Measurements from ENCODE around the gene NSL1. TPM values are rescaled to one million over a fixed set of nuclear protein-coding genes. Genes with fewer than 3 reads are reported as not detected.
A peak's percentile ranks its signal among the peaks of the same experiment; 100 is the strongest.

NSL1 gene
- total and polyA plus RNA-seq, 2 experiments from 2014 or later: 41.4 to 44.8 TPM

DNA sequence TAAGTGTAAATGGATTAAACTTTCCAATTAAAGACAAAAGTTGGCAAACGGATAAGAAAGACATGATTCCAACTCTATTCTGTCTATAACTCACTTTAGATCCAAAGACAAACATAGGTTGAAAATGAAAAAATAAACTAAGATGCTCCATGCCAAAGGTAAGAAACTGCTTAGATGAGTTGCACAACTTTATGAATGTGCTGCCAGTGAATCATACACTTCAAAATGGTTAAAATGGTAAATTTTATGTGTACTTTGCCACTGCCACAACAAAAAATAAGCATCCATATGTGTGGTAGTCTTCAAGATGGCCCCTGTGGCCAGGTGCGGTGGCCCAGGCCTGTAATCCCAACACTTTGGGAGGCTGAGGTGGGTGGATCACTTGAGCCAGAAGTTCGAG is 45.0 kb downstream of the NSL1 start:
- Histone ChIP-seq H3K27me3 (no peaks in the 10 kb centered on the region), H3K4me1 (ENCODE audit: low read depth) (no peaks in the 10 kb centered on the region), H3K9me3 (ENCODE audit: low read depth) (no peaks in the 10 kb centered on the region), H3K27ac (no peak overlapping the region), H3K4me3 (no peak overlapping the region), H3K36me3 (no peaks in the 10 kb centered on the region)
- TF ChIP-seq, protein P1, sequence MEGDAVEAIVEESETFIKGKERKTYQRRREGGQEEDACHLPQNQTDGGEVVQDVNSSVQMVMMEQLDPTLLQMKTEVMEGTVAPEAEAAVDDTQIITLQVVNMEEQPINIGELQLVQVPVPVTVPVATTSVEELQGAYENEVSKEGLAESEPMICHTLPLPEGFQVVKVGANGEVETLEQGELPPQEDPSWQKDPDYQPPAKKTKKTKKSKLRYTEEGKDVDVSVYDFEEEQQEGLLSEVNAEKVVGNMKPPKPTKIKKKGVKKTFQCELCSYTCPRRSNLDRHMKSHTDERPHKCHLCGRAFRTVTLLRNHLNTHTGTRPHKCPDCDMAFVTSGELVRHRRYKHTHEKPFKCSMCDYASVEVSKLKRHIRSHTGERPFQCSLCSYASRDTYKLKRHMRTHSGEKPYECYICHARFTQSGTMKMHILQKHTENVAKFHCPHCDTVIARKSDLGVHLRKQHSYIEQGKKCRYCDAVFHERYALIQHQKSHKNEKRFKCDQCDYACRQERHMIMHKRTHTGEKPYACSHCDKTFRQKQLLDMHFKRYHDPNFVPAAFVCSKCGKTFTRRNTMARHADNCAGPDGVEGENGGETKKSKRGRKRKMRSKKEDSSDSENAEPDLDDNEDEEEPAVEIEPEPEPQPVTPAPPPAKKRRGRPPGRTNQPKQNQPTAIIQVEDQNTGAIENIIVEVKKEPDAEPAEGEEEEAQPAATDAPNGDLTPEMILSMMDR (IDR thresholded peaks at IDR 0.05; ENCODE audit: low read depth, low read length): no peak
- DNase-seq (ENCODE audit: low read depth in 1 of 2, low spot score in 1 of 2): no peak

DNA sequence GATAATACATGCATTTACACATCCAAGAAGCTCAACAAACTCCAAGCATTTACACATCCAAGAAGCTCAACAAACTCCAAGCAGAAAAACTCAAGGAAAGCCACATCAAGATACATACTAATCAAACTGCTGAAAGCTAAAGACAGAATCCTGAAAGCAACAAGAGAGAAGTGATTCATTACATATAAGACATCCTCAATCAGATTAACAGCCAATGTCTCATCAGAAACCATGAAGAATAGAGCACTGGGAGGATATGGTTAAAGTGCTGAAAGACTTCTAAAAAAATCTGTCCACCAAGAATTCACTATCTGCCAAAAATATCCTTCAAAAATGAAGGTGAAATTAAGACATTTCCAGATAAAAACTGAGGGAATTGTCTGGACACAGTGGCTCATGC is 46.3 kb downstream of the NSL1 start:
- Histone ChIP-seq H3K27ac (no peak overlapping the region), H3K4me1 (ENCODE audit: low read depth) (no peaks in the 10 kb centered on the region), H3K4me3 (no peak overlapping the region), H3K9me3 (ENCODE audit: low read depth) (no peaks in the 10 kb centered on the region), H3K36me3 (no peaks in the 10 kb centered on the region), H3K27me3 (no peaks in the 10 kb centered on the region)
- TF ChIP-seq, protein P1 (IDR thresholded peaks at IDR 0.05; ENCODE audit: low read depth, low read length): no peak
- DNase-seq (ENCODE audit: low read depth in 1 of 2, low spot score in 1 of 2): no peak

DNA sequence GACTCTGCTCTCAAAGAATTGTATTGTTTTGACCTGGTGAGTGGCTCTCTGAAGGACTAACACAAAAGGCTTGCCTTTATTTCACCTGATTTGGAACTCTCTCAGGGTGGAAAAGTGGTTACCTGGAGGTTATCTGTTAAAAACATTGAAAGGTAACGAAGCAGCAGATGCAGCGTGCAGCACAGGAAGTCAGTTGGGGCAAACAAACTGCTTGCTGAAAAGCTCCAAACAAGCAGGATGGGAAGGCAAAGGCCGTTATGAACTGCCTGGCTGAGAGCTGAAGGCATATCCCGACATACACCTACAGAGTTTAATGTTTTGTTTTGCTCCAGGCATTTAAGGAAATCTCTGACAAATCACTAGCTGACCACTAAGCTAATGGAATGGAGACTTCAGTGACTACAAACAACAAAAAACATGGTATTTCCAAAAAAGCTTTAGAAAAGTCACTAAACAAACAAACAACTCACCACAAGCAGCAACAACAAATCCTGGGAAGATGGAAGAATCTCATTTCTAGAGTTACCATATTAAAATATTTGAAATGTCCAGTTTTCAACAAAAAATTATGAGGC is 47.6 kb downstream of the NSL1 start:
- no peaks in the 10 kb centered on the region for H3K9me3 ChIP-seq (ENCODE audit: low read depth)
- no peak for DNase-seq (ENCODE audit: low read depth in 1 of 2, low spot score in 1 of 2)
- no peaks in the 10 kb centered on the region for H3K4me1 ChIP-seq (ENCODE audit: low read depth)
- H3K27ac ChIP-seq: no peak overlapping the region
- H3K36me3 ChIP-seq: no peaks in the 10 kb centered on the region
- no peak overlapping the region for H3K4me3 ChIP-seq
- no peaks in the 10 kb centered on the region for H3K27me3 ChIP-seq
- TF ChIP-seq, protein P1 (IDR thresholded peaks at IDR 0.05; ENCODE audit: low read depth, low read length): no peak

DNA sequence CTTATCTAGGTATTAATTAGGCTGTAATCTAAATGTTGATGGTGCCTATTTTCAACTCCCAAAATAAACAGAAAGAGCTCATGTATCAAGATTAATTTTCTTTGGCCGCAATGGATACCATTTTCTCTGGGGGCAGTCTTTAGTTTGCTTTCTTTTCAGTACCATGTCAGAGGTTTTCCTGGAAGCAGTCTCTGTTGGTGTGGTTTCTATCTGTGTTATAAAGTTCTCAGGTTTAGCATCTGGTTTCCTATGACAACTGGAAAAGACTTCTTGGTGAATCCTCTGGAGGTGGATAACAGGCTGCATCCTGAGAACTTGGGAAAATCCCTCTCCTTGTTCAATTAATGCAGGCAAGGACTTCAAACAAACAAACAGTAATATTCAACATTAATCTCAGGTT is 53.2 kb downstream of the NSL1 start:
- H3K27ac ChIP-seq: no peak overlapping the region
- H3K9me3 ChIP-seq (ENCODE audit: low read depth): no peaks in the 10 kb centered on the region
- no peaks in the 10 kb centered on the region for H3K4me1 ChIP-seq (ENCODE audit: low read depth)
- H3K4me3 ChIP-seq: no peak overlapping the region
- TF ChIP-seq, protein P1 (IDR thresholded peaks at IDR 0.05; ENCODE audit: low read depth, low read length): no peak
- H3K27me3 ChIP-seq: no peaks in the 10 kb centered on the region
- peak in 1 of 2 donors; percentile 22 for DNase-seq (ENCODE audit: low read depth in 1 of 2, low spot score in 1 of 2)
- no peaks in the 10 kb centered on the region for H3K36me3 ChIP-seq

DNA sequence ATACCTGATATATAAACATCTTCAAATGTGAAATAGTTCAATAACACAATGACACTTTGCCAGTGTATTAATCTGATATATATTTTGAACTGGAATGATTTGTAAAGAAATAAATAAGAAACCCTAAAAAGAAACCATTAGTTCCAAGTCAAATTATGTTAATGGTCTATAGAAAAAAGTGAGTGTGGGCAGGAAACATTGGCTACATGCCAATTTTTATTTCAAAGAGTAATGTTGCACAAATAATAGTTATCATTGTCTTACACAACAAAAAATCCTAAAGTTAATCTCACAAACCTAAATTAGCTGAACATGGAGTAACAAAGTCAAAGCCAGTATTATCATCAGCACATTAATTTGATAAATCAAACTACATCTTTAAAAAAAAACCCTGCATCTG is 54.0 kb downstream of the NSL1 start:
- Histone ChIP-seq H3K9me3 (ENCODE audit: low read depth) (no peaks in the 10 kb centered on the region), H3K27ac (no peak overlapping the region), H3K27me3 (no peaks in the 10 kb centered on the region), H3K4me3 (no peak overlapping the region), H3K36me3 (no peaks in the 10 kb centered on the region), H3K4me1 (ENCODE audit: low read depth) (no peaks in the 10 kb centered on the region)
- TF ChIP-seq, protein P1 (IDR thresholded peaks at IDR 0.05; ENCODE audit: low read depth, low read length): no peak
- DNase-seq (ENCODE audit: low read depth in 1 of 2, low spot score in 1 of 2): no peak

Measured in cardiac muscle cell (in vitro differentiated cells and primary cell).